Ascending aorta (tissue), 1 donor: ENCODE data around the gene SUCLA2. TPM values are rescaled to one million over a fixed set of nuclear protein-coding genes. Genes with fewer than 3 reads are reported as not detected.

Experiments used
- total RNA-seq: library from RNA; depleted of rRNA; stranded (reverse); fragments of >200 nt; gene quantifications from one replicate; pipeline ENCODE4 v1.1.0, GENCODE V29; 2016

The SUCLA2 gene
- total RNA-seq, 1 donor from 2014 or later = 33.0 TPM

Other genes starting within 250 kb of the SUCLA2 start
- 4.2 TPM for gene NUDT15, start 36.5 kb upstream of the SUCLA2 start, total RNA-seq
- 8.6 TPM for gene MED4, start 93.8 kb upstream of the SUCLA2 start, total RNA-seq
- 345 TPM for gene ITM2B, start 231.9 kb upstream of the SUCLA2 start, total RNA-seq